ENCODE measurements around the gene ZNF316.

ZNF316 gene

DNA sequence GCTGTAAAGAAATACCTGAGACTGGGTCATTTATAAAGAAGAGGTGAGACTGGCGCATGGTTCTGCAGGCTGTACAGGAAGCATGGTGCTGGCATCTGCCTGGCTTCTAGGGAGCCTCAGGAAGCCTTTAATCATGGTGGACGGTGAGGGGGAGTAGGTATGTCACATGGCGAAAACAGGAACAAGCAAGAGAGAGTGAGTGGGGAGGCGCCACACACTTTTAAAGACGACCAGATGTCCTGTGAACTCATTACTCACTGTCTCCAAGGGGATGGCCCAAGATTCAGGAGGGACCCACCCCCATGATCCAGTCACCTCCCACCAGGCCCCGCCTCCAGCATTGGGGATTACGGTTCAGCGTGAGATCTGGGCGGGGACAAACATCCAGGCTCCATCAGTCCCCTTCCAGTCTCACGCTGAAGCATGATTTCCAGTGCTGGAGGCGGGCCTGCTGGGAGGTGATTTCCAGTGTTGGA is 3.2 kb downstream of the ZNF316 start:
- H3K27ac ChIP-seq, result no peak overlapping the region
- no peaks in the 10 kb centered on the region for H3K27me3 ChIP-seq (ENCODE audit: insufficient read depth, low read depth)
- H3K4me3 ChIP-seq (IDR thresholded peaks at IDR 0.05; ENCODE audit: insufficient read depth, low read depth, low read length), result no peak overlapping the region
- no peak overlapping the region for H3K4me2 ChIP-seq
- H3K36me3 ChIP-seq (ENCODE audit: insufficient read depth), result peaks cover 3% of the 10 kb centered on the region; the same call in 1 of the 2 replicates
- no peaks in the 10 kb centered on the region; the same call in 1 of the 2 replicates for H3K79me2 ChIP-seq (ENCODE audit: insufficient read depth, low read depth)
- H3K9ac ChIP-seq, result no peak overlapping the region
- no peaks in the 10 kb centered on the region for H3K4me1 ChIP-seq (ENCODE audit: low read depth, poor library complexity, severe bottlenecking)
- H4K20me1 ChIP-seq (ENCODE audit: insufficient read depth), result no peaks in the 10 kb centered on the region
- H2AFZ ChIP-seq (ENCODE audit: low read depth), result no peak overlapping the region
- TF ChIP-seq, protein P1, sequence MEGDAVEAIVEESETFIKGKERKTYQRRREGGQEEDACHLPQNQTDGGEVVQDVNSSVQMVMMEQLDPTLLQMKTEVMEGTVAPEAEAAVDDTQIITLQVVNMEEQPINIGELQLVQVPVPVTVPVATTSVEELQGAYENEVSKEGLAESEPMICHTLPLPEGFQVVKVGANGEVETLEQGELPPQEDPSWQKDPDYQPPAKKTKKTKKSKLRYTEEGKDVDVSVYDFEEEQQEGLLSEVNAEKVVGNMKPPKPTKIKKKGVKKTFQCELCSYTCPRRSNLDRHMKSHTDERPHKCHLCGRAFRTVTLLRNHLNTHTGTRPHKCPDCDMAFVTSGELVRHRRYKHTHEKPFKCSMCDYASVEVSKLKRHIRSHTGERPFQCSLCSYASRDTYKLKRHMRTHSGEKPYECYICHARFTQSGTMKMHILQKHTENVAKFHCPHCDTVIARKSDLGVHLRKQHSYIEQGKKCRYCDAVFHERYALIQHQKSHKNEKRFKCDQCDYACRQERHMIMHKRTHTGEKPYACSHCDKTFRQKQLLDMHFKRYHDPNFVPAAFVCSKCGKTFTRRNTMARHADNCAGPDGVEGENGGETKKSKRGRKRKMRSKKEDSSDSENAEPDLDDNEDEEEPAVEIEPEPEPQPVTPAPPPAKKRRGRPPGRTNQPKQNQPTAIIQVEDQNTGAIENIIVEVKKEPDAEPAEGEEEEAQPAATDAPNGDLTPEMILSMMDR (conservative IDR thresholded peaks at IDR 0.05; ENCODE audit: low read depth, low read length), result no peak

DNA sequence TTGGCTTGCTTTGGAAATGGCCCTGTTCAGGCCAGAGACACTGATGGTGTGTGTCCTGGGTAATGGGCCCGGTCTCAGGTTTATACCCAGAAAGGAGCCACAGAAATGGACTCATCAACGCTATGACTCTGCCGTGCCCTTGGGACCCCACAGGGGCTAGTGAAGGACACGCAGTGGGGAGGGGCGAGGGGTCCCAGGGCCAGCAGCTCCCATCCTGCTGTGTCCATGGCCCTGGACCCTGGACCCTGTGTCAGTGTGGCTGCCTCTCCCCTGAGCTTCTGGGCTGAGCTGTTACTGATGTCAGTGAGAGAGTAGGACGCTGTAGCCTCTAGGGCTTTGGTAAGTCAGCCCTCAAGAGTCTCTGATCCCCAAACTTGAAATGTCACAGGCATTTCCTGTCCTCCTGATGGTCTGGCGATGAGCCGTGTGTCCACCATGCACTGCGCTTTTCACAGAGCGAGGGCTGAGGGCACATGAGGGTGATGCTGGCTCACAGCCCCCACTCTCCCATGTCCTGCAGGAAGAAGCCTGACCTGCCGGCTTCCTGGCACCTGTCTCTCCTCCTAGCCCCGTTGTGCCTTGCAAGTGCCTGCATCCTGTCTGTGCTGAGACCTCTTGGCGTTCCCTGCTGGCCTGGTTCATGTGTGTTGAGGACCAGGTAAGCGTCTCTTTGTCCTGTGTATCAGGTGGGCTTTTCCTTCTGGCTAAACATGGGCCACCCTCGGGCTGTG is 4.4 kb downstream of the ZNF316 start:
- H3K4me3 ChIP-seq (IDR thresholded peaks at IDR 0.05; ENCODE audit: insufficient read depth, low read depth, low read length), result no peak overlapping the region
- no peak overlapping the region for H2AFZ ChIP-seq (ENCODE audit: low read depth)
- TF ChIP-seq, protein P1 (conservative IDR thresholded peaks at IDR 0.05; ENCODE audit: low read depth, low read length), result no peak
- no peaks in the 10 kb centered on the region for H3K4me1 ChIP-seq (ENCODE audit: low read depth, poor library complexity, severe bottlenecking)
- no peaks in the 10 kb centered on the region; the same call in 1 of the 2 replicates for H3K79me2 ChIP-seq (ENCODE audit: insufficient read depth, low read depth)
- peaks cover 3% of the 10 kb centered on the region; the same call in 1 of the 2 replicates for H3K36me3 ChIP-seq (ENCODE audit: insufficient read depth)
- H3K27ac ChIP-seq, result no peak overlapping the region
- no peak overlapping the region for H3K9ac ChIP-seq
- no peaks in the 10 kb centered on the region for H3K27me3 ChIP-seq (ENCODE audit: insufficient read depth, low read depth)
- H4K20me1 ChIP-seq (ENCODE audit: insufficient read depth), result no peaks in the 10 kb centered on the region
- no peak overlapping the region for H3K4me2 ChIP-seq

DNA sequence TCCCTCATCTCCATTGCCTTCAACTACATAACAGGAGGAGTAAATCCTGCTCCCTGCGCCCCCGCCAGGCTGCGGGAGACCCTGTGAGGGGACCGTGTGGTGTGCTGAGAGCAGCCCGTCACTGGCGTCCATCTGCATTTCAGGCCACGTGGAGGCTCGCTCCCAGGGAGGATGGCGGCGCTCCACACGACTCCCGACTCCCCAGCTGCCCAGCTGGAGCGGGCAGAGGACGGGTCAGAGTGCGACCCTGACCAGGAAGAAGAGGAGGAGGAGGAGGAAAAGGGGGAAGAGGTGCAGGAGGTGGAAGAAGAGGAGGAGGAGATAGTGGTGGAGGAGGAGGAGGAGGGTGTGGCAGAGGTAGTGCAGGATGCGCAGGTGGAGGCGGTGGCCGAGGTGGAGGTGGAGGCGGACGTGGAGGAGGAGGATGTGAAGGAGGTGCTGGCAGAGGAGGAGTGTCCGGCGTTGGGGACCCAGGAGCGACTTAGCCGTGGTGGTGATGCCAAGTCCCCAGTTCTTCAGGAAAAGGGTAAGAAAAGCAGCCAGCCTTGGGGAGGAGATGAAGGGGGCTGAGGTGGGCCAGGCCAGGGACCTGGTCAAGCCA is 5.2 kb downstream of the ZNF316 start:
- Histone ChIP-seq H3K36me3 (ENCODE audit: insufficient read depth) (peaks cover 3% of the 10 kb centered on the region; the same call in 1 of the 2 replicates), H3K27ac (no peak overlapping the region)

DNA sequence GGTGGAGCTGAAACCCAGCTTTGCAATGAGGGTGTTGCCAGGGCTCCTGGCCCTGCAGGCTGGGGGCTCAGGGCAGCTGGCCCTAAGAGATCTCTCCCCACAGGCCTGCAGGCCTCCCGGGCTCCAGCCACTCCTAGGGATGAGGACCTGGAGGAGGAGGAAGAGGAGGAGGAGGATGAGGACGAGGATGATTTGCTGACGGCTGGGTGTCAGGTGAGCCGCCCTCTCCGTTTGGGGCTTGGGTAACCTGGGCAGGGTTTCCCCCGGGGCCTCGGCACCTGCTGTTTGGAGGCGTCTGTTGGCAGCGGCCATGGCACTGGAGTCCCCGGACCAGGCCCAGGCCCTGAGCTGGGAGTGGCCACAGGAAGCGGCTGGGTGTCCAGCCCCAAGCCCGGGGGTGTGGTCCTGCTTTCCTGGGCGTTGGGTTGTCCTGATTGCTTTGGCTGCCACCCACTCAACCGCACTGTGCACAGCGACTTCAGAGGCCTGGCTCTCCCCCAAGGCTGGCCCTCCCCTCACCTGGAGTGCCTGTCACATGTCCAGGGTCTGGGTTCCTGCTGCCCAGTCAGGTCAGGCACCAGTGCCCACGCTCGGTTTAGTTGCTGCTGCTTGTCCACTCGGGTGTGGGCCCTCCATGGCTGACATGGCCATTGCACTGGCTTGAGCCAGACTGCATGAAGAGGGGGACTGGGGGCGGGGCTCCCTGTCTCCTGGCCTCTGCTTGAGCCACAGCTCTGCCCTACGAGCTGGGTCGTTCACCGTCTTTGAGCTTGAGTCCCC is 5.9 kb downstream of the ZNF316 start:
- H3K4me3 ChIP-seq (IDR thresholded peaks at IDR 0.05; ENCODE audit: insufficient read depth, low read depth, low read length), result no peak overlapping the region
- peaks cover 3% of the 10 kb centered on the region; the same call in 1 of the 2 replicates for H3K36me3 ChIP-seq (ENCODE audit: insufficient read depth)
- no peaks in the 10 kb centered on the region; the same call in 1 of the 2 replicates for H3K79me2 ChIP-seq (ENCODE audit: insufficient read depth, low read depth)
- H3K9ac ChIP-seq, result no peak overlapping the region
- H3K4me1 ChIP-seq (ENCODE audit: low read depth, poor library complexity, severe bottlenecking), result no peaks in the 10 kb centered on the region
- no peaks in the 10 kb centered on the region for H4K20me1 ChIP-seq (ENCODE audit: insufficient read depth)
- no peaks in the 10 kb centered on the region for H3K27me3 ChIP-seq (ENCODE audit: insufficient read depth, low read depth)
- no peak overlapping the region for H3K4me2 ChIP-seq
- TF ChIP-seq, protein P1 (conservative IDR thresholded peaks at IDR 0.05; ENCODE audit: low read depth, low read length), result no peak
- H2AFZ ChIP-seq (ENCODE audit: low read depth), result no peak overlapping the region
- no peak overlapping the region for H3K27ac ChIP-seq

More for the DNA sequence above, 5.2 kb downstream of the ZNF316 start:
- H3K4me2 ChIP-seq, result no peak overlapping the region
- no peaks in the 10 kb centered on the region for H4K20me1 ChIP-seq (ENCODE audit: insufficient read depth)
- TF ChIP-seq, protein P1 (conservative IDR thresholded peaks at IDR 0.05; ENCODE audit: low read depth, low read length), result no peak
- no peak overlapping the region for H3K9ac ChIP-seq
- H3K4me3 ChIP-seq (IDR thresholded peaks at IDR 0.05; ENCODE audit: insufficient read depth, low read depth, low read length), result no peak overlapping the region
- H2AFZ ChIP-seq (ENCODE audit: low read depth), result no peak overlapping the region
- H3K27me3 ChIP-seq (ENCODE audit: insufficient read depth, low read depth), result no peaks in the 10 kb centered on the region
- no peaks in the 10 kb centered on the region; the same call in 1 of the 2 replicates for H3K79me2 ChIP-seq (ENCODE audit: insufficient read depth, low read depth)
- H3K4me1 ChIP-seq (ENCODE audit: low read depth, poor library complexity, severe bottlenecking), result no peaks in the 10 kb centered on the region
